Measurements from ENCODE around the gene KIAA1217.

The KIAA1217 gene

GRCh38 chr10:24289235-24289634 lies 80.3 kb downstream of the KIAA1217 start:
- DNase-seq (ENCODE audit: low read depth) = no peak
- in situ Hi-C loops (cut with HindIII; ENCODE audit: low sequenced_read_pairs) = no loop called here
- TF ChIP-seq, protein P1, sequence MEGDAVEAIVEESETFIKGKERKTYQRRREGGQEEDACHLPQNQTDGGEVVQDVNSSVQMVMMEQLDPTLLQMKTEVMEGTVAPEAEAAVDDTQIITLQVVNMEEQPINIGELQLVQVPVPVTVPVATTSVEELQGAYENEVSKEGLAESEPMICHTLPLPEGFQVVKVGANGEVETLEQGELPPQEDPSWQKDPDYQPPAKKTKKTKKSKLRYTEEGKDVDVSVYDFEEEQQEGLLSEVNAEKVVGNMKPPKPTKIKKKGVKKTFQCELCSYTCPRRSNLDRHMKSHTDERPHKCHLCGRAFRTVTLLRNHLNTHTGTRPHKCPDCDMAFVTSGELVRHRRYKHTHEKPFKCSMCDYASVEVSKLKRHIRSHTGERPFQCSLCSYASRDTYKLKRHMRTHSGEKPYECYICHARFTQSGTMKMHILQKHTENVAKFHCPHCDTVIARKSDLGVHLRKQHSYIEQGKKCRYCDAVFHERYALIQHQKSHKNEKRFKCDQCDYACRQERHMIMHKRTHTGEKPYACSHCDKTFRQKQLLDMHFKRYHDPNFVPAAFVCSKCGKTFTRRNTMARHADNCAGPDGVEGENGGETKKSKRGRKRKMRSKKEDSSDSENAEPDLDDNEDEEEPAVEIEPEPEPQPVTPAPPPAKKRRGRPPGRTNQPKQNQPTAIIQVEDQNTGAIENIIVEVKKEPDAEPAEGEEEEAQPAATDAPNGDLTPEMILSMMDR (IDR thresholded peaks at IDR 0.05; ENCODE audit: low read depth, low read length, missing control alignments) = no peak
- no peak overlapping the region for H3K4me3 ChIP-seq (ENCODE audit: low read depth, low read length)

DNA sequence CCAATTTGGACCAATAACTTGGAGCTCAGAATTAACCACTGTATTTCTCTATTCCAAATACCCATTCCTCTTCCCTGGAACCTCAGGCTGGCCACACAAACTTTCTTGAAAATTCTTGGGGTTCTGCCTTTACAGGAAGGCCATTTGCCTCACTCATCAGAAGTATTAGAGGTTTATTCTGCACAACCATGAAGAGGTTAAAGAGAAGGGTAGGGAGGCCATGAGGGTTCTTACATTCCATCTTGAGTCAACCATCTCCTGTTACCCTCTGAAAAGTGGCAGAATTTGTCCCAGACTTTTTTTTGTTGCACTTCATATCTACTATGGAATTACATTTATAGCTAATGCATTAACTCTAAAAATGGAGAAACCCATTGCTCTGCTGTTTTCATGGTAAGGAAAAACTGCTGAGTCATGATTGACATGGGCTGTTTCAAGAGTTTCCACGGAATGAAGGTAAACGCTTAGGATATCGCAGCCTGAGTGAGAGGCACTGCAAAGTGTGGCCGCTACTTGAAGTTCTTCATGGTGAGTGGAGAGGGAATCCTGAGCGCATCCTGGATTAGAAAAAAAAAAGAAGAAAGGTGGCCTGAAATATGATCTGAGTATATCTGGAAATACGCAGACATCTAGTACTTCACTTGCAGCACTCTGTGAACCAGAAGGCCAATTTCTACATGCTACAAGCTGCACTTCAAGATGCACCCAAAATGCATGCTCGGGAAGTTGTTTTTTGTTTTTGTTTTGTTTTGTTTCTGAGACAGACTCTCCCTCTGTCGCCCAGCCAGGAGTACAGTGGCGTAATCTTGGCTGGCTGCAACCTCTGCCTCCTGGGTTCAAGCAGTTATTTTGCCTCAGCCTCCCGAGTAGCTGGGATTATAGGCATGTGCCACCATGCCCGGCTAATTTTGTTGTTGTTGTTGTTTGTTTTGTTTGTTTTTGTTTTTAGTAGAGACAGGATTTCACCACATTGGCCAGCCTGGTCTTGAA lies 83.7 kb downstream of the KIAA1217 start:
- DNase-seq (ENCODE audit: low read depth) = no peak
- in situ Hi-C loops (cut with HindIII; ENCODE audit: low sequenced_read_pairs) = no loop called here
- no peak overlapping the region for H3K4me3 ChIP-seq (ENCODE audit: low read depth, low read length)
- TF ChIP-seq, protein P1 (IDR thresholded peaks at IDR 0.05; ENCODE audit: low read depth, low read length, missing control alignments) = no peak

DNA sequence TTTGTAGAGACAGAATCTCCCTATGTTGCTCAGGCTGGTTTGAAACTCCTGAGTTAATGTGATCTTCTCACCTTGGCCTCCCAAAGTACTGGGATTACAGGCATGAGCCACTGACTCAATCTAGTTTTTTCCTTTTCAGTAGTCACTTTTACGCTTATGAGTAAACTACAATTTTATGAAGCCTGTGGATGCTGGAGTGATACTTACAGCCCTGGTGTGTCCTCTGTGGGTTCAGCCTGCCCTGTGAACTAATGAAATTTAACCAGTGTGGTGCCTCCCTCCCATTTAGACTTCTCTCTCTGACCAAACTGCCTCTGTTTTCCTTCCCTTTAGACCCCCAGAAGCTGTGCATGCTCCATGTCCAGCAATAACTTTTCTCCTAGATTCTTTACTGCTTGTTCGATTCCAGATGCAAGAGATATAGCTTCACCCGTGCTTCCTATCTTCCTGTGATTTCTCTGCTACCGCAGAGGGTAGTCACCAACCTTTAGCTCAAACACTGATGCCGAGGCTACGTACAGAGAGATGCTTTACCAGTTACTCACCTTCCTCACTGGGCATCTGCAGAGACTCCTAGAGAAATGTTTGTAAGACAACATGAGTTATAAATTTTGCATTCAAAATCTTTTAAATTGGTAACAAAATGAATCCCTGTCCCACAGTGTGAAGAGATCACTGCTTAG lies 90.8 kb downstream of the KIAA1217 start:
- H3K4me3 ChIP-seq (ENCODE audit: low read depth, low read length) = no peak overlapping the region
- in situ Hi-C loops (cut with HindIII; ENCODE audit: low sequenced_read_pairs) = no loop called here
- TF ChIP-seq, protein P1 (IDR thresholded peaks at IDR 0.05; ENCODE audit: low read depth, low read length, missing control alignments) = no peak
- DNase-seq (ENCODE audit: low read depth) = peak; percentile 33

- no peak for DNase-seq (ENCODE audit: low read depth)
- no peak overlapping the region for H3K4me3 ChIP-seq (ENCODE audit: low read depth, low read length)
- TF ChIP-seq, protein P1 (IDR thresholded peaks at IDR 0.05; ENCODE audit: low read depth, low read length, missing control alignments) = no peak
- in situ Hi-C loops (cut with HindIII; ENCODE audit: low sequenced_read_pairs) = no loop called here
These were observed 94.8 kb downstream of the KIAA1217 start for GRCh38 chr10:24303522-24304310.

GRCh38 chr10:24305551-24306506 lies 96.9 kb downstream of the KIAA1217 start:
- DNase-seq (ENCODE audit: low read depth) = peak; percentile 49
- no peak overlapping the region for H3K4me3 ChIP-seq (ENCODE audit: low read depth, low read length)
- in situ Hi-C loops (cut with HindIII; ENCODE audit: low sequenced_read_pairs) = loop anchor here (5.0 kb wide), 1 partner anchor 51 kb away; no protein-coding TSS in a partner anchor
- TF ChIP-seq, protein P1 (IDR thresholded peaks at IDR 0.05; ENCODE audit: low read depth, low read length, missing control alignments) = no peak

Data from astrocyte of the cerebellum (primary cell).